ELF-1 (cell line): ENCODE data around the gene ZBTB17.
A peak's percentile ranks its signal among the peaks of the same experiment; 100 is the strongest.
"Not testable (repeated sequence)": the region's sequence is repeated elsewhere in the genome, so short reads cannot be mapped to it uniquely, and the experiment has no call there.

Experiments used
- DNase-seq: peaks from one replicate; pipeline ENCODE4 v3.0.0-alpha.2; 2016; ENCODE audit warnings: low read depth, low spot score

Gene ZBTB17

DNA sequence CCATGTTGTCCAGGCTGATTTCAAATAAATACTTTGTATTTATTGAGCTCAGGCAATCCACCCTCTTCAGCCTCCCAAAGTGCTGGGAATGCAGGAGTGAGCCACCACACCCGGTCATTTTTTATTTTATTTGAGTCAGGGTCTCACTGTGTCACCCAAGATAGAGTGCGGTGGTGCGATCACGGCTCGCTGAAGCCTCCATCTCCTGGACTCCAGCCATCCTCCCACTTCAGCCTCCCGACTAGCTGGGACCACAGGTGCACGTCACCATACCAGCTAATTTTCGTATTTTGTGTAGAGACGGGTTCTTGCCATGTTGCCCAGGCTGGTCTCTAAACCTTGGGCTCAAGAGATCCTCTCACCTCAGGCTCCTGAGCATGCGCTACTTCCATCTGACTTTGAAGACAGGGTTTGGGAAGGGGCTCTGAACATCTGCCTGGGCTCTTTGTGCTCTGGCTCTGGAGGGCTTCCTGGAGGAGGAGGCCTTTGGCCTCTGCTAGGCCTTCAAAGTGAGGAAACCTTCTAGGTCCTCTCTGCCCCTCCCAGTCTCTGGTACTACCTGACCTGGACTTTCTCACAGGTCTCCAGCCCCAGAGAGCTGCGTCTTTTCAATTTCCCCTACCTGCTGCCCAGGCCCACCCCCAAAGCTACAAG lies 36.2 kb upstream of the ZBTB17 start:
- no peak for DNase-seq

DNA sequence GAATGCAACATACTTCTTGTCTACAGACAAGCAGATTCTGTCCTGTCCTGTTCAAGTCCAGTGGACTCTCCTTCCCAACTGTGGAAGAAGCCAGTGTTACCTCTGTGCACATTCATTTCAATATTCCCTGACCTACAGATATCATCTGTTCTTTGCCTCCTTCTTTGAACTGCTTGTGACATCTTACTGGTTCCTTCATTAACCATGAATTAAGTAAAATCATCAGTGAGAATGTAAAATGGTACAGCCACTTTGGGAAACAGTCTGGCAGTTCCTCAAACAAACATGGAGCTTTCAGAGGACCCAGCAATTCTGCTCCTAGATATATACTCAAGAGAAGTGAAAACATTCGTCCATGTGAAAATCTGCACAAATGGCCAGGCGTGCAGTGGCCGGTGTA lies 34.9 kb upstream of the ZBTB17 start:
- no peak for DNase-seq

DNA sequence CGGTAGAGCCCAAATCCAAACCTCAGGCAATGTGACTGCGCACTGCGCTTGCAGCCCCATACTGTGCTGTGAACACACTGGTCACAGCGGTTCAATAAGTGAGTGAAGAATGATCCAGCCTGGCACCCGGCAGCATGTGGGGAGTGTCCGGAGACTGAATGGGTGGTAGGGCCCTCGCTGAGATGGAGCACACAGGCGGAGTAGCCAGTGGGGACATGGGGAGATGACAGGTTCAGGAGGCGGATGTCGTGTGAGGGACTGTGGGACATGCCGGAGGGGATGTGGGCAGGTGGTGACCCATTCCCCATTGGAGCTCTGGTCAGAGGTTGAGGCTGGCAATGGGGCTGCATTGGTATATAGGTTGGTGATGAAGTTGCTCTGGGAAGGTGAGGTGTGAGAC lies 33.8 kb upstream of the ZBTB17 start:
- DNase-seq = no peak

DNA sequence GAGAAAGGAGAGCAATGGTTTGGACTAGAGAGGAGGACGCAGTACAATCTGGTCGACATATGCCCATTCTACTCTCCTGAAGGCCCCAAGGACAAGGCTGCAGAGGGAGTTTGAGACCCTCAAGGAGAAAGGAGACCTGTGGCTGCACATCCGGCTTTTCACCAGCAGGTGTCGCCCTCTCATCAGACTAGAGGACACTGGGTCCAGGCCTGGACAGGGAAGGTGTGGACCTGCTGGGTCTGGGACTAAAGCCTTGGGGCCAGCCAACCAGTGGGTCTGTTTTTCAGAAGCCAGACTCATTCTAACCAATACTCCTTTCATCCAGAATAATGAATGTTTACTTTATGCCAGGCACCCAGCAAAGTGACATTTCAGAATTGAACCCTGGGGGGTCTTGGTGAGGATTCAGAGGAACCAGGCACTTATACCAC lies 33.1 kb upstream of the ZBTB17 start:
- peak; percentile 92 for DNase-seq

DNA sequence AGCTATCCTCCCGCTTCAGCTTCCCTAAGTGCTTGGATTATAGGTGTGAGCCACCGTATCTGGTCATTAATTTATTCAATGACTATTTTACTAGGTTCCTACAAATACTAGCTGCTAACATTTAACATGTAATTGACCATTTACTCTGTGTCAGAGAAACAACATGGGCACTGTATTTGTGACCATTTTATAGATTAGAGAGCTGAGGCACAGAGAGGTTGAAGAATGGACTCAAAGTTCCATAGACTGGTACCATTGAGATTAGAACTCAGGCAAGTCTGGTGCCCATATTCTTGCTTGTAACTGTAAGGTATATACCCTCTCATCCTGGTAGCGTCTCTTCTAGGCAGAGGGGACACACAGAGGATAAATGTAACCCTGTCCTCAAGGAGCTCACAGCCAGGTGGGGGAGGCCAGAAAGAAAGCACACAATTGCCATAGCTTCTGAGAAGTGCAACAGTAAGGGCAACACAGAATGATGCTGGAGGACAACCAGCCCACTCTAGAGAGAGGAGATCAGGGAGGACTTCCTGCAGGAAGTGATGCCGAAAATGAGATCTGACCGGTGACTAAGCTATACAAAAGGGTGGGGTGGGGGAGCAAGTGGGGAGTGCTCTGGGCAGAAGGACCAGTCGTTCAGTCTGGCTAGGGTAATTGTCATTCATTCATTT lies 31.9 kb upstream of the ZBTB17 start:
- DNase-seq = no peak

DNA sequence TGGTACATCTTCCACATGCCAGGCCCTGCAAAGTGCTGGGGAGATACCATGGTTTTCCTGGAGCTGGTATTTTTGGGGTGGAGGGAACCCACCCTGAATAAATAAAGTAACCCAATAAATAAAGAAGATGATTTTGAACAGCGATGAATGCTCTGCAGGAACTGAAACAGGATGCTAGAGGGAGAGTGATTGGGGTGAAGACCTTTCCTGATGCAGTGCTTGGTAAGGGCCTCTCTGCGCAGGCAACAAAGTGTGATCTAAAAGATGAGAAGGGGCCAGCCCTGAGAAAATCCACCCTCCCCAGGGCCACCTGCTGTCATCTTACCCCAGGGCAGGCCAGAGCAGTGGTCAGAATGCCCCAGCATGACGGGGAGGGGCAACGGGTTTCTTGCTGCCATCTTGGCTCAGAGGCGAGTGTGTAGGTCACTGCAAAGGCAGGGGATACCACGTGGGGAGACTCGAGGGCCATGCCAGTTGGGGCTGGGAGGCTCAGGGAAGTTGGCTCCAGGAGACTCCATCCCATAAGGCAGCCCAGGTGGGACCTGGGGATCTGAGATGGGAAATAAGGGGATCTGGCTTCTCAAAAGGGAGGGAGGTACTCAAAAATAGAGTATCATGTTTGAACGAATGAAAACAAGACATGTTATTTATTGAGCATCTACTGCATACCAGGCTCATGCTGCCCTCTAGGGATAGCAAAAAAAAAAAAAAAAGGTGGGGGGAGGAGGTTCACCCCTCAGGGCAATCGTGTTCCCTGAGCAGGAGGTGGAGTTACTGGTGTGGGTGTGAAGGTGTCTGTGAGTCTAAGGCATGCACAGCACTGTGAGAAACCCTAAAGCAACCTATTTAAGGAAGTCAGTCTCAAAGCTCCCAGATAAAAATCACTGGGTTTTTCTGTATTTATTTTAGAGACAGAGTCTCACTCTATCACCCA lies 30.9 kb upstream of the ZBTB17 start:
- DNase-seq = peak; percentile 48

DNA sequence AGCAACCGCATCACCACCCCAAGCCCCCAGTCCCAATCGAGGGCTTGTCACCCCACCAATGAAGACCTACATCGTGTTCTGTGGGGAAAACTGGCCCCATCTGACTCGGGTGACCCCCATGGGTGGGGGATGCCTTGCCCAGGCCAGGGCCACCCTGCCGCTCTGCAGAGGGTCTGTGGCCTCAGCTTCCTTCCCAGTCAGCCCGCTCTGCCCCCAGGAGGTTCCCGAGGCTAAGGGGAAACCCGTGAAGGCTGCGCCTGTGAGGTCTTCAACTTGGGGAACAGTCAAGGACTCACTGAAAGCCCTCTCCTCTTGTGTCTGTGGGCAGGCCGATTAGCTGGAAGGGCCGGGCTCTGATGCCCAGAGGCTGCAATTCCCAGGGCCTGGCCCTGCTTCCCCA lies 30.1 kb upstream of the ZBTB17 start:
- DNase-seq = peak; percentile 51

DNA sequence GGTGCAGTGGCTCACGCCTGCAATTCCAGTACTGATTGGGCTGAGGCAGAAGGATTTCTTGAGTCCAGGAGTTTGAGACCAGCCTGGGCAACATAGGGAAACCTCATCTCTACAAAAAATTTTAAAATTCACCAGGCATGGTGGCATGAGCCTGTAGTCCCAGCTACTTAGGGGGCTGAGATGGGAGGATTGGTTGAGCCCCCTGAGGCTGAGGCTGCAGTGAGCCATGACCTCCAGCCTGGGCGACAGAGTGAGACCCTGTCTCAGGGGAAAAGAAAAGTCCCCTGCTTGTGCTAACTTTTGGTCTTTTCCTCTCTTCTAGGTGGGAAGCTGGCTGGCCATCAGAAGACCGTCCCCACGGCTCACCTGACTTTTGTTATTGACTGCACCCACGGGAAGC lies 29.7 kb upstream of the ZBTB17 start:
- DNase-seq = no peak

DNA sequence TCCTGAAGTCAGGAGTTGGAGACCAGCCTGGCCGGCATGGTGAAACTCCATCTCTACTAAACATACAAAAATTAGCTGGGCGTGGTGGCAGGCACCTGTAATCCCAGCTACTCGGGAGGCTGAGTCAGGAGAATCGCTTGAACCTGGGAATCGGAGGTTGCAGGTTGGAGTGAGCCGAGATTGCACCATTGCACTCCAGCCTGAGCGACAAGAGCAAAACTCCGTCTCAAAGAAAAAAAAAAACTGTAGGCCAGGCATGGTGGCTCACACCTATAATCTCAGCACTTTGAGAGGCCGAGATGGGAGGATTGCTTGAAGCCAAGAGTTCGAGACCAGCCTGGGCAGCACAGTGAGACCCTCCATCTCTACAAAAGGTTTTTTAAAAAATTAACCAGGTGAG lies 25.4 kb upstream of the ZBTB17 start:
- DNase-seq = not testable (repeated sequence)

DNA sequence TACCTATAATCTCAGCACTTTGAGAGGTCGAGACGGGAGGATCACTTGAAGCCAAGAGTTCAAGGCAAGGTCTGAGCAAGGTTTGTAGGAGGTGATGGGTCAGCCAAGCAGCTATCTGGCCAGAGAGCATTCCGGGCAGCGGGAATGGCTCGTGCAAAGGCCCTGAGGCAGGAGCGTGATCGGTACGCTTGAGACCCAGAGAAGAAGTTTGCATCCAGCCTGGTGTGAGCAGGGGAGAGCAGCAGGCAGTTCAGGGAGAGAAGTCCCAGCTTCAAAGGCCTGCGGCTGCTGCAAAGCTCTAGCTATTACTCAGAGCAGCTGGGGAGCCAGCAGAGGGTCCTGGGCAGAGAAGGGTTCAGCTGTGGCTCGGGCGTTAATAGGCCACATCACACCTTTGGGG lies 23.0 kb upstream of the ZBTB17 start:
- no peak for DNase-seq

DNA sequence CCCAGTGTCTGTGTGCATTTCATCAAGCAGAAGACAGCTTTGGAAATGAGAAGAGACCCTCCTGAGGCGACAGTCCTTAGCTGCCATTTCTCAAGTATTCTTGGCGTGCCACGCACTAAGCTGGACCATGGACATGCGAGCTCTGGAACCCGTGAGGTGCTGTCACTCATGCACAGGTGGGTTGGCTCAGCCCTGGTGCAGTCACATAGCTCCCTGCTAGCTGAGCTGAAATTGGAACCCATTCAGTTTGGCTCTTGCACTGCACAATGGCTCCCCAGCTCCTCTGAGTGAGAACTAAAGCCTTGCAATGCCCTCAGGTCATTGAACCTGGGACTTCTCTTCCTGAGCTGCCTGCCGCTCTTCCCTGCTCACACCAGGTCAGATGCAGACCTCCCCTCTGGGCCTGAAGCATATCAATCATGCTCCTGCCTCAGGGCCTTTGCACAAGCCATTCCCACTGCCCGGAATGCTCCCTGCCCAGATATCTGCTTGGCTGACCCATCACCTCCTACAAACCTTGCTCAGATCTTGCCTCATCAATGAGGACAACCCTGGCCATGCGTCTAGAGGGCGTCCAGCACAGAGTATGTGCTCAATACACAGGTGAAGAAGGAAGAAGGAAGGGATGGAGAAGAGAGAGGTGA lies 21.9 kb upstream of the ZBTB17 start:
- DNase-seq = peak; percentile 84

DNA sequence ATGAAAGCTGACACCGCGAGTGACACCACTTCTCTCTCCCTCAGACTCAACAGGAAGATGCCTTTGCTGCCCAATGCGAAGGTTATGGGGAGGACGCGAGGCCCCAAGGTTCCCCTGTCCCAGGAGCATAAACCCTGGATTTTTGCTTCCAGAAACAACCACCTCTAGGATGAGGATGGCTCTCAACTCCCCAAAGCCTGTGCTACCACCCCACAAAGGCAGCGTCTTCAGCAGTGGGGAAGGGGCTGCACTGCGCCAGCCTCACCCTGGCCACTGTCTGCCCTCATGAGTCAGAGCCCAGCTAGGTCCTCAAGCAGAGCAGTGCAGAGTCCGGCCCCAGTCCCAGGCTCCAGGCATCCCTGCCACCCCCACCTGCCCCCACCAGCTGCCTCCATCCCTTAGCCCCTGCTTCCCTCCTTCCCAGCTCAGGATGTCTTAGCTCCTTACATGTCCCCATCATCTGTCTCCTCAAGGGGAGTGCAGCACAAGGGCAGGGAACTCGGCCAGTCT lies 21.2 kb upstream of the ZBTB17 start:
- no peak for DNase-seq

DNA sequence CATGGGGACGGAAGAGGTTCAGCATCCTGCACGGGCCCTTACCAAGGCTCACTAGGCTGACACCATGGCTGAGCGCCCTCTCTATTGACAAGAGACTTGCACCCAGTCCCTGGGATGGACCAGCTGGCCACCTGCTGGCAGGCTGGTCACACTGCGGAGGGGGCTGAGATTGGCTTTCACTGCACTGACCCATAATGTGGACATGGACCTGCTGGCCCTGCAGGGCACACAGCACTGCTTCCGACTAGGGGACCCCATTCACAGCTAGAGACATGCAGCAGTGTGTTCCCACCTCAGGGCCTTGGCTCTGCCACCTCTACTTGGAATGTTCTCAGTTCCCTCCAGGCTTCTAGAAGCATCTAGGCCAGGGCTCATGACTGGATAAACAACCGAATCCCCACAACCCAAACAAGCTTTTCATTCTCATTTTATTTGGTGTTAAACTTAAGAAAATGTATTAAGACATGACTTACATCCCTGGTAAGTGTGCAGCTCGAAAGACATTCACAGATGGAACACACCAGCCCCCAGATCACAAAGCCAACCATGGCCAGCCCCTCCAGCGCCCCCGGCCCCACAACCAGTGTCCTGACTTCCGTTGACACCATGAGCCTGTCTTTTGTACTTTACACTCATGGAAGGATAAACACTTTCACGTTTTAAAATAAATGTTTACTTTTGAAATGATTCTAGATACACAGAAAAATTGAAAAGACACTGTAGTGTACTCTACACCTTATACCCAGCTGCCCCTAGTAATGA lies 18.9 kb upstream of the ZBTB17 start:
- peak; percentile 62 for DNase-seq

DNA sequence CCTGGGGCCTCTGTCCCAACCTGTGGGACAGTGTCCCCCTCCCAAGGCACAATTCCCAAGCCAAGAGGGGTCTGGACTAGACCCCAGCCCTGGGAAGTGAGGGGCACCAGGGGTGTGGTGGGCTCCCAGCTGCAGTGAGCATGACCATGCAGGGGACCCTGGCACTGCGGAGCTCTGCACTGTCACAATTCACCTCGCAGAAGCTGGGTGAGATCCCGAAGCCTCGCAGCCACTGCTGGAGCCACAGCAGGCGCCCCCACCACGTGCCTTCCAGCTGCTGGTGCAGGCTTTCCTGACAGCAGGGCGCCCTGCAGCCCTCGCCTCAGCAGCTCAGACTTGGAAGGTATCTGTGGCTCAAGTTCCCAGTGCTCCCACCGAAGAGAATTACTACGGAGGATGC lies 18.2 kb upstream of the ZBTB17 start:
- no peak for DNase-seq

DNA sequence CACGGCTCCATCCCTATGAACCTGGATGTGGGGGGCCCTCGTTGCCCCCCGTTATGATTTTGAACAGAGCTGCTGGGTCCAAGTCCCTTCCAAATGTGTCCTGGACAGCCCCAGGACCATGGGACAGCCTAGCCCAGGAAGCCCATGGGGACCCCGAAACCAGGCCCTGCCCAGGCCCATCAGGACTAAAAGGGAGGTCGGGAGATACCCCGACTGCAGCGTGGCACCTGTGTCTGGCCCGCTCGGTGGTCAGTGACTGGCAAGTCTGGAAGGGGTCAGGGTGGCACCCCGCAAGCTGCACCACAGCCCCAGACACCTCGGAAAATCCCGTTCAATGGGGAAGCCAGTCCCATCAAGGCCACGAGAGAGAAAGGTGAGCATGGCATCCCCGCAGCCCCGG lies 17.8 kb upstream of the ZBTB17 start:
- no peak for DNase-seq

DNA sequence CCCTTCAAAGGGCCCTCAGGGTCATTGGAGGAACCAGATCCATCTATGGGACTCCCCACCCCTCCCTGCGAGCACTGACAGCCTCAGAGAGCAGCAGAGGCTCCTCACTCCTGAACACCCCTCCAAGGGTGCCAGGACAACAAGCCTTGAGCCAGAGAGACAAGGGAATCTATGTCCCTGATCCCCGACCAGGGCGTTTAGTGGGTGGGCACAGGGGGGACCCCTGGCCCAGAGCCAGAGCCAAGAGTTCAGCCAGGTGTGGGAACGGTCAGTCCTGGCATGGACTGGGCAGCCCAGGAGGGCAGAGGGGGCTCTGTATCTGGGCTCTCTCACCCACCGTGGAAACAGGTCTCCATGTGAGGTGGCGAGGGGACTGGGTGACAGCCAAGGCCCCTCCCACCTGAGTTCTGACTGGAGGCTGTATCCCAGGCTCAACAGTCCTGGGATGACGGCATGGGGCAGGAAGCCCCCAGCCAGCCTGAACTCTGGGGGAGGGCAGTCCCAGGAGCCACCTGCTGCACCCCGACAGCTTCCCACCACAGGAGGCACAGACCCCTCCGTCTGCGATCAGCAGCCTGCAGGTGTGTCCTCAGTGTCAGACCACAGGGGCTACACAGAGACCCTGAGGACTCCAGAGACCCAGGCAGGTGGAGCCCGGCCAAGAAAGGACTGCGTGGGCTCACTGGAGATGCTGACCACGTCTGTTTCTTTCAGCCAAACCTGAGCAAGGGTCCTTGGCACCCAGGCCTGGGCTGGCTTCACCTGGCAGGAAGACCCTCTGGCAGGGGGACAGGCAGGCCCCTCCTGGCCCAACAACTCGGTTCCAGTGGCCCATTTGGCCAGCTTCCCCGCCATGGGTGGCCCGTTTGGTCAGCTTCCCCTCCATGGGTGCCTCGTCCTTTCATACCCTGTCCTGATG lies 16.9 kb upstream of the ZBTB17 start:
- DNase-seq = no peak

DNA sequence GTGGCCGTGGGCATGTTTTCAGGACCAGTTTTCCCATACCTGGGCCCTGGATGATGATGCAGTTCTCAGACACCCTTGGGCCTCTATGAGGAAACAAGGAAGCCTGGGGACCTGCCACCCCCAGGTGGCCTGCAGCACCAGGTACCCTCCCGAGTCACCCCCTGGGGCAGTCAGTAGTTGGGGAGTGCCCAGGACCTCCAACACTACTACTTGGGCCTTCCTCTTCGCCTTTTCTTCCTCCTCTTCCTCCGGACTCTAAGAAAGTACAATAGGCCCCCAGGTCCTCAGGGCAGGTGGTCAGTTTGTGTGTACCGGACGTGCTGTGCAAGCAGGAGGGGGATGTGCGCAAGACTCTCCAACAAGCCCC lies 16.3 kb upstream of the ZBTB17 start:
- DNase-seq = no peak

DNA sequence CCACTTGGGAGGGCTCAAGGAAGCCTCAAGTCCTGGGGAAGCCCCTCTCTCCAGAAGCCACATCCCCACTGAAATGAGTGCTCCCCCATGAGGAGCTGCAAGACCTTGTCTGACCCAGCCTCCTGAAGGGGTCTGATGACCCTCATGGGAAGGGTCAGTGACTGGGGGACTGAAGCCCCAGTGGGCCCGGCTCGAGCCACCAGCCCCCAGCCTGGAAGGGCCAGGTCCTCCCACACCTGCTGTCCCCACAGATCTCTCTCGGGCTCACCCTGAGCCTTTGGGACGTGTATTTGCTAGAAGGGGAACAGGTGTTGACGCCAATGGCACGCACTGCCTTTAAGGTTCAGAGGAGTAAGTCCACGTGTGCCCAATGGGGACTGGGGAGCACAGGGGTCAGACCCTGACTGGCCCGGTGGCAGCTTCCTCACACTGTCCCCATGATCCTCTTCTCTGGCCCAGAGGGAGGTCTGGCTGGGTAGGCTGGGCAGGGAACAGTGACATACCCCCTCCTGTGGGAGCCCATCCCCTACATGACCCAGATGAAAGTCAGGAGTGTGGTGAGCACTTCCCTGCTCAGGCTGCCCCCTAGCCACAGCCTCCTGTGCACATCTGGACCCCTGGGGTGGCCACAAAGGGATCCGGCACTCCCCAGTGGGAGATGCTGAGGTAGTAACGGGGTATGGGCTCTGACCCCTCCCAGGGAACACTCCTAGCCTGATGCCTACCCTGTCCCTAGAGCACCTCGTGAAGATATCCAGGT lies 15.7 kb upstream of the ZBTB17 start:
- no peak for DNase-seq

DNA sequence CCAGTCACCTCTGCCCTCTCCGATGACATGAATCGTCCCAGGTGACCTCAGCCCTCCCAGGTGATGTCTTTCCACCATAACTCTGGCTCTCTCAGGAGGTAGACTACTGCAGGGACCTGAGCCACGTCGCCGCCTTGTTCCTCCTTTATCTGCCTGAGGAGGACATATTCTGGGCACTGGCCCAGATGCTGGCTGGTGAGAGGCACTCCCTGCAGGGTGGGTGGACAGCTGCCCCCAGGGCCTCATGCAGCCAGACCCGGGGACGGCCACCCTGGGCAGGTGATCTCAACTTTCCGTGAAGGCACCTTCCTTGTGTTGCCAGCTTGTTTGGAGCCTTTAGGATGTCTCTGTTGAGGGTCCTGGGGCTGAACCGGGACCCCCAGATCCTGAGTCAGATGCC lies 13.9 kb upstream of the ZBTB17 start:
- no peak for DNase-seq
